HG02885 (cell line): ENCODE results near the gene SLC25A25.
"Not testable (repeated sequence)": the region's sequence is repeated elsewhere in the genome, so short reads cannot be mapped to it uniquely, and the experiment has no call there.

Experiments
- ATAC-seq: cut with Tn5 transposase; IDR thresholded peaks from one replicate; pipeline ENCODE4 v1.9.1; 2021; ENCODE audit warnings: mild to moderate bottlenecking; ENCODE audit not compliant: unreplicated experiment, poor library complexity

SLC25A25 gene

GRCh38 chr9:128067645-128068385 is at the start of gene SLC25A25:
SLC25A25 (plus strand) TSS chr9:128068232; CDS start chr9:128068320, 88 bp downstream.
- ATAC-seq: peak; percentile 75

GRCh38 chr9:128020692-128021091 is 47.3 kb upstream of the SLC25A25 start:
- ATAC-seq: no peak

GRCh38 chr9:128021098-128021497 is 46.9 kb upstream of the SLC25A25 start:
- ATAC-seq: no peak

- no peak for ATAC-seq
Measured at GRCh38 chr9:128022886-128023285, 45.1 kb upstream of the SLC25A25 start.

GRCh38 chr9:128023671-128024070 is 44.4 kb upstream of the SLC25A25 start:
- not testable (repeated sequence) for ATAC-seq

GRCh38 chr9:128024761-128025308 is 43.2 kb upstream of the SLC25A25 start:
- no peak for ATAC-seq

GRCh38 chr9:128025736-128026135 is 42.3 kb upstream of the SLC25A25 start:
- no peak for ATAC-seq

- peak; percentile 35 for ATAC-seq
Measured at GRCh38 chr9:128026255-128026772, 41.7 kb upstream of the SLC25A25 start.

- no peak for ATAC-seq
Measured at GRCh38 chr9:128026773-128027541, 41.1 kb upstream of the SLC25A25 start.

- no peak for ATAC-seq
Measured at GRCh38 chr9:128027705-128028104, 40.3 kb upstream of the SLC25A25 start.

- no peak for ATAC-seq
Measured at GRCh38 chr9:128033609-128034008, 34.4 kb upstream of the SLC25A25 start.

- ATAC-seq: peak; percentile 55
Measured at GRCh38 chr9:128034821-128035652, 33.0 kb upstream of the SLC25A25 start.

- ATAC-seq: not testable (repeated sequence)
Measured at GRCh38 chr9:128036522-128036921, 31.5 kb upstream of the SLC25A25 start.

GRCh38 chr9:128040783-128041182 is 27.2 kb upstream of the SLC25A25 start:
- ATAC-seq: not testable (repeated sequence)

- no peak for ATAC-seq
Measured at GRCh38 chr9:128042043-128042442, 26.0 kb upstream of the SLC25A25 start.

GRCh38 chr9:128043467-128043868 is 24.6 kb upstream of the SLC25A25 start:
- ATAC-seq: no peak

GRCh38 chr9:128045409-128045808 is 22.6 kb upstream of the SLC25A25 start:
- ATAC-seq: not testable (repeated sequence)

GRCh38 chr9:128045831-128046230 is 22.2 kb upstream of the SLC25A25 start:
- ATAC-seq: no peak

- ATAC-seq: no peak
Measured at GRCh38 chr9:128047231-128047630, 20.8 kb upstream of the SLC25A25 start.

- ATAC-seq: no peak
Measured at GRCh38 chr9:128048663-128049062, 19.4 kb upstream of the SLC25A25 start.
